ENCODE measurements around the gene PRRT1B.

DNA sequence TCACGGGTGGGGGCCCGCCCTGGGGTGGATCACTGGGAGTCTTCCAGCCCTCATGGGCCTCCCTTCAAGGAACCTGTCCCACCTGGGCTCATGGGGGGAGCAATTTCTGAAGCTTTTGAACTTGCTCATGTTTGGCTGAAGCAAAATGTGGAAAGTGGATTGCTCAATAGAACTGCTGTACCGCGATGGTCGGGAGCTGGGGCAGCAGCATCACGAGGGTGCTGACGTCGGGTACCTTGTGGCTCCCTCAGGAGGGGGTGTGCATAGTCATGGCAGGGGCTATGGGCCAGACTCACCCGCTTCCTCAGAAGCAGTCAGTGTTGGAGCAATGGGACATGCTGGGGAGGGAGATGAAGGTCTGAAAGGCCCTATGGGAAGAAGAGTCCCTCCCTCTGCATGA, 57.9 kb downstream of the PRRT1B start:
- no peak for TF ChIP-seq GLIS3 (CRISPR knock-in tag; IDR thresholded peaks at IDR 0.05)
- TF ChIP-seq, protein P1, sequence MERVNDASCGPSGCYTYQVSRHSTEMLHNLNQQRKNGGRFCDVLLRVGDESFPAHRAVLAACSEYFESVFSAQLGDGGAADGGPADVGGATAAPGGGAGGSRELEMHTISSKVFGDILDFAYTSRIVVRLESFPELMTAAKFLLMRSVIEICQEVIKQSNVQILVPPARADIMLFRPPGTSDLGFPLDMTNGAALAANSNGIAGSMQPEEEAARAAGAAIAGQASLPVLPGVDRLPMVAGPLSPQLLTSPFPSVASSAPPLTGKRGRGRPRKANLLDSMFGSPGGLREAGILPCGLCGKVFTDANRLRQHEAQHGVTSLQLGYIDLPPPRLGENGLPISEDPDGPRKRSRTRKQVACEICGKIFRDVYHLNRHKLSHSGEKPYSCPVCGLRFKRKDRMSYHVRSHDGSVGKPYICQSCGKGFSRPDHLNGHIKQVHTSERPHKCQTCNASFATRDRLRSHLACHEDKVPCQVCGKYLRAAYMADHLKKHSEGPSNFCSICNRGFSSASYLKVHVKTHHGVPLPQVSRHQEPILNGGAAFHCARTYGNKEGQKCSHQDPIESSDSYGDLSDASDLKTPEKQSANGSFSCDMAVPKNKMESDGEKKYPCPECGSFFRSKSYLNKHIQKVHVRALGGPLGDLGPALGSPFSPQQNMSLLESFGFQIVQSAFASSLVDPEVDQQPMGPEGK (CRISPR knock-in tag; IDR thresholded peaks at IDR 0.05; ENCODE audit: borderline replicate concordance) = no peak
- TF ChIP-seq ZFP30 (CRISPR knock-in tag; IDR thresholded peaks at IDR 0.05) = no peak
- TF ChIP-seq, protein P2, sequence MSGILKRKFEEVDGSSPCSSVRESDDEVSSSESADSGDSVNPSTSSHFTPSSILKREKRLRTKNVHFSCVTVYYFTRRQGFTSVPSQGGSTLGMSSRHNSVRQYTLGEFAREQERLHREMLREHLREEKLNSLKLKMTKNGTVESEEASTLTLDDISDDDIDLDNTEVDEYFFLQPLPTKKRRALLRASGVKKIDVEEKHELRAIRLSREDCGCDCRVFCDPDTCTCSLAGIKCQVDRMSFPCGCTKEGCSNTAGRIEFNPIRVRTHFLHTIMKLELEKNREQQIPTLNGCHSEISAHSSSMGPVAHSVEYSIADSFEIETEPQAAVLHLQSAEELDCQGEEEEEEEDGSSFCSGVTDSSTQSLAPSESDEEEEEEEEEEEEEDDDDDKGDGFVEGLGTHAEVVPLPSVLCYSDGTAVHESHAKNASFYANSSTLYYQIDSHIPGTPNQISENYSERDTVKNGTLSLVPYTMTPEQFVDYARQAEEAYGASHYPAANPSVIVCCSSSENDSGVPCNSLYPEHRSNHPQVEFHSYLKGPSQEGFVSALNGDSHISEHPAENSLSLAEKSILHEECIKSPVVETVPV (CRISPR knock-in tag; IDR thresholded peaks at IDR 0.05) = no peak
- no peak for TF ChIP-seq ZNF70 (CRISPR knock-in tag; IDR thresholded peaks at IDR 0.05)
- TF ChIP-seq, protein P3, sequence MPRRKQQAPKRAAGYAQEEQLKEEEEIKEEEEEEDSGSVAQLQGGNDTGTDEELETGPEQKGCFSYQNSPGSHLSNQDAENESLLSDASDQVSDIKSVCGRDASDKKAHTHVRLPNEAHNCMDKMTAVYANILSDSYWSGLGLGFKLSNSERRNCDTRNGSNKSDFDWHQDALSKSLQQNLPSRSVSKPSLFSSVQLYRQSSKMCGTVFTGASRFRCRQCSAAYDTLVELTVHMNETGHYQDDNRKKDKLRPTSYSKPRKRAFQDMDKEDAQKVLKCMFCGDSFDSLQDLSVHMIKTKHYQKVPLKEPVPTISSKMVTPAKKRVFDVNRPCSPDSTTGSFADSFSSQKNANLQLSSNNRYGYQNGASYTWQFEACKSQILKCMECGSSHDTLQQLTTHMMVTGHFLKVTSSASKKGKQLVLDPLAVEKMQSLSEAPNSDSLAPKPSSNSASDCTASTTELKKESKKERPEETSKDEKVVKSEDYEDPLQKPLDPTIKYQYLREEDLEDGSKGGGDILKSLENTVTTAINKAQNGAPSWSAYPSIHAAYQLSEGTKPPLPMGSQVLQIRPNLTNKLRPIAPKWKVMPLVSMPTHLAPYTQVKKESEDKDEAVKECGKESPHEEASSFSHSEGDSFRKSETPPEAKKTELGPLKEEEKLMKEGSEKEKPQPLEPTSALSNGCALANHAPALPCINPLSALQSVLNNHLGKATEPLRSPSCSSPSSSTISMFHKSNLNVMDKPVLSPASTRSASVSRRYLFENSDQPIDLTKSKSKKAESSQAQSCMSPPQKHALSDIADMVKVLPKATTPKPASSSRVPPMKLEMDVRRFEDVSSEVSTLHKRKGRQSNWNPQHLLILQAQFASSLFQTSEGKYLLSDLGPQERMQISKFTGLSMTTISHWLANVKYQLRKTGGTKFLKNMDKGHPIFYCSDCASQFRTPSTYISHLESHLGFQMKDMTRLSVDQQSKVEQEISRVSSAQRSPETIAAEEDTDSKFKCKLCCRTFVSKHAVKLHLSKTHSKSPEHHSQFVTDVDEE (CRISPR knock-in tag; IDR thresholded peaks at IDR 0.05) = no peak
- TF ChIP-seq TCF4 (CRISPR knock-in tag; IDR thresholded peaks at IDR 0.05; ENCODE audit: borderline replicate concordance) = no peak
- TF ChIP-seq CSDC2 (CRISPR knock-in tag; IDR thresholded peaks at IDR 0.05) = no peak
- no peak for TF ChIP-seq ZFP3 (CRISPR knock-in tag; IDR thresholded peaks at IDR 0.05)
- TF ChIP-seq, protein P4, sequence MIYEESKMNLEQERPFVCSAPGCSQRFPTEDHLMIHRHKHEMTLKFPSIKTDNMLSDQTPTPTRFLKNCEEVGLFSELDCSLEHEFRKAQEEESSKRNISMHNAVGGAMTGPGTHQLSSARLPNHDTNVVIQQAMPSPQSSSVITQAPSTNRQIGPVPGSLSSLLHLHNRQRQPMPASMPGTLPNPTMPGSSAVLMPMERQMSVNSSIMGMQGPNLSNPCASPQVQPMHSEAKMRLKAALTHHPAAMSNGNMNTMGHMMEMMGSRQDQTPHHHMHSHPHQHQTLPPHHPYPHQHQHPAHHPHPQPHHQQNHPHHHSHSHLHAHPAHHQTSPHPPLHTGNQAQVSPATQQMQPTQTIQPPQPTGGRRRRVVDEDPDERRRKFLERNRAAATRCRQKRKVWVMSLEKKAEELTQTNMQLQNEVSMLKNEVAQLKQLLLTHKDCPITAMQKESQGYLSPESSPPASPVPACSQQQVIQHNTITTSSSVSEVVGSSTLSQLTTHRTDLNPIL (CRISPR knock-in tag; IDR thresholded peaks at IDR 0.05; ENCODE audit: low read depth) = no peak
- TF ChIP-seq RARB (CRISPR knock-in tag; IDR thresholded peaks at IDR 0.05) = no peak
- TF ChIP-seq BACH2 (CRISPR knock-in tag; IDR thresholded peaks at IDR 0.05; ENCODE audit: borderline replicate concordance) = no peak
- no peak for TF ChIP-seq PPARA (CRISPR knock-in tag; IDR thresholded peaks at IDR 0.05; ENCODE audit: borderline replicate concordance)
- no peak for TF ChIP-seq ZC3H10 (CRISPR knock-in tag; IDR thresholded peaks at IDR 0.05)
